Left cardiac atrium (tissue), 4 donors: ENCODE results near the gene WDFY3. TPM values are rescaled to one million over a fixed set of nuclear protein-coding genes. Genes with fewer than 3 reads are reported as not detected.

Source experiments
- ATAC-seq, 2 donors: fragments of 200-7000 bp; cut with Tn5 transposase; one replicate each; pipeline ENCODE4 v1.9.1; 2020; ENCODE audit warnings: mild to moderate bottlenecking in 2 of 2, moderate library complexity in 2 of 2
- DNase-seq: peaks from one replicate; pipeline ENCODE4 v3.0.0-alpha.2; 2020
- intact Hi-C, 2 donors: fragments of 100-400 bp; cut with DNase I; formaldehyde crosslinking; loops; one replicate each; pipeline versions ENCODE4 v1.14.1 to v1.15.1; 2022 to 2023
- total RNA-seq, 2 donors: library from RNA; stranded (reverse); fragmentation: NEBNext Ultra II Directional; extraction: Animal tissue kit (Norgen Biotek cat#: 25700); gene quantifications; one replicate each; pipeline ENCODE4 v1.2.1, GENCODE V29; 2021
- donor health status: DM: no; HTN: yes; CAD: no.
- donor health status: DM: no; HTN: yes; CAD: no; lungs with severe emphysema.
- donor health status: DM: yes; HTN: yes; CAD: no.
- donor health status: Dilated cardiomyopathy.

WDFY3 gene
- total RNA-seq, 2 donors from 2014 or later: 45.5 to 47.8 TPM

- no peak for ATAC-seq
- intact Hi-C loops: no loop called here
- DNase-seq: no peak
Observed at GRCh38 chr4:84915396-84915780, 51.1 kb downstream of the WDFY3 start.

GRCh38 chr4:84914686-84915395 lies 51.6 kb downstream of the WDFY3 start:
- ATAC-seq: no peak
- DNase-seq: no peak
- intact Hi-C loops: no loop called here

GRCh38 chr4:84913176-84913575 lies 53.3 kb downstream of the WDFY3 start:
- ATAC-seq: no peak
- intact Hi-C loops: no loop called here

GRCh38 chr4:84912741-84913140 lies 53.7 kb downstream of the WDFY3 start:
- DNase-seq (no peak), ATAC-seq (no peak)
- intact Hi-C loops: no loop called here

More at GRCh38 chr4:84913176-84913575, 53.3 kb downstream of the WDFY3 start:
- DNase-seq: no peak

- ATAC-seq: no peak
- intact Hi-C loops: no loop called here
- DNase-seq: no peak
Observed at GRCh38 chr4:84908876-84909275, 57.6 kb downstream of the WDFY3 start.

- intact Hi-C loops: no loop called here
- DNase-seq (no peak), ATAC-seq (no peak)
Observed at GRCh38 chr4:84907145-84907544, 59.3 kb downstream of the WDFY3 start.

GRCh38 chr4:84905646-84906045 lies 60.8 kb downstream of the WDFY3 start:
- ATAC-seq (no peak), DNase-seq (no peak)
- intact Hi-C loops: no loop called here

- no peak for ATAC-seq
- intact Hi-C loops: no loop called here
- DNase-seq: no peak
Observed at GRCh38 chr4:84901740-84902281, 64.7 kb downstream of the WDFY3 start.

GRCh38 chr4:84901173-84901572 lies 65.3 kb downstream of the WDFY3 start:
- intact Hi-C loops: no loop called here
- ATAC-seq: no peak
- DNase-seq: no peak

GRCh38 chr4:84899616-84900015 lies 66.9 kb downstream of the WDFY3 start:
- DNase-seq (no peak), ATAC-seq (no peak)
- intact Hi-C loops: no loop called here

- DNase-seq (no peak), ATAC-seq (no peak)
- intact Hi-C loops: no loop called here
Observed at GRCh38 chr4:84897516-84897915, 69.0 kb downstream of the WDFY3 start.

- intact Hi-C loops: no loop called here
- ATAC-seq (no peak), DNase-seq (no peak)
Observed at GRCh38 chr4:84895283-84895682, 71.2 kb downstream of the WDFY3 start.

- intact Hi-C loops: no loop called here
- DNase-seq (no peak), ATAC-seq (no peak)
Observed at GRCh38 chr4:84894621-84895020, 71.9 kb downstream of the WDFY3 start.

GRCh38 chr4:84892950-84893349 lies 73.5 kb downstream of the WDFY3 start:
- intact Hi-C loops: no loop called here
- no peak for DNase-seq
- no peak for ATAC-seq

GRCh38 chr4:84887824-84888223 lies 78.7 kb downstream of the WDFY3 start:
- intact Hi-C loops: no loop called here
- DNase-seq (no peak), ATAC-seq (peak in 1 of 2 donors; percentile 59)

GRCh38 chr4:84879651-84880200 lies 86.8 kb downstream of the WDFY3 start:
- ATAC-seq (no peak), DNase-seq (no peak)
- intact Hi-C loops: no loop called here

- DNase-seq (no peak), ATAC-seq (no peak)
- intact Hi-C loops: no loop called here
Observed at GRCh38 chr4:84878546-84878945, 87.9 kb downstream of the WDFY3 start.

- ATAC-seq (no peak), DNase-seq (no peak)
Observed at GRCh38 chr4:84878090-84878489, 88.4 kb downstream of the WDFY3 start.

GRCh38 chr4:84877051-84877833 lies 89.2 kb downstream of the WDFY3 start:
- no peak for DNase-seq
- intact Hi-C loops: no loop called here
- ATAC-seq: peak in 1 of 2 donors; percentile 26

More at GRCh38 chr4:84878090-84878489, 88.4 kb downstream of the WDFY3 start:
- intact Hi-C loops: no loop called here
